Measurements from ENCODE around the gene SLC16A12. TPM values are rescaled to one million over a fixed set of nuclear protein-coding genes. Genes with fewer than 3 reads are reported as not detected.
A peak's percentile ranks its signal among the peaks of the same experiment; 100 is the strongest.
"Not testable (repeated sequence)": the region's sequence is repeated elsewhere in the genome, so short reads cannot be mapped to it uniquely, and the experiment has no call there.

SLC16A12 gene
- total RNA-seq, 1 donor from 2014 or later: 0.75 TPM

- TF ChIP-seq, protein P1, sequence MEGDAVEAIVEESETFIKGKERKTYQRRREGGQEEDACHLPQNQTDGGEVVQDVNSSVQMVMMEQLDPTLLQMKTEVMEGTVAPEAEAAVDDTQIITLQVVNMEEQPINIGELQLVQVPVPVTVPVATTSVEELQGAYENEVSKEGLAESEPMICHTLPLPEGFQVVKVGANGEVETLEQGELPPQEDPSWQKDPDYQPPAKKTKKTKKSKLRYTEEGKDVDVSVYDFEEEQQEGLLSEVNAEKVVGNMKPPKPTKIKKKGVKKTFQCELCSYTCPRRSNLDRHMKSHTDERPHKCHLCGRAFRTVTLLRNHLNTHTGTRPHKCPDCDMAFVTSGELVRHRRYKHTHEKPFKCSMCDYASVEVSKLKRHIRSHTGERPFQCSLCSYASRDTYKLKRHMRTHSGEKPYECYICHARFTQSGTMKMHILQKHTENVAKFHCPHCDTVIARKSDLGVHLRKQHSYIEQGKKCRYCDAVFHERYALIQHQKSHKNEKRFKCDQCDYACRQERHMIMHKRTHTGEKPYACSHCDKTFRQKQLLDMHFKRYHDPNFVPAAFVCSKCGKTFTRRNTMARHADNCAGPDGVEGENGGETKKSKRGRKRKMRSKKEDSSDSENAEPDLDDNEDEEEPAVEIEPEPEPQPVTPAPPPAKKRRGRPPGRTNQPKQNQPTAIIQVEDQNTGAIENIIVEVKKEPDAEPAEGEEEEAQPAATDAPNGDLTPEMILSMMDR (IDR thresholded peaks at IDR 0.05; ENCODE audit: insufficient read depth, low read length, poor library complexity, severe bottlenecking): no peak
- Histone ChIP-seq H3K36me3 (ENCODE audit: control insufficient read depth, insufficient read depth, low read length) (no peaks in the 10 kb centered on the region), H3K27me3 (ENCODE audit: control insufficient read depth, insufficient read depth, low read length) (no peaks in the 10 kb centered on the region), H3K4me3 (ENCODE audit: low read depth, low read length) (no peak overlapping the region)
- DNase-seq (ENCODE audit: low read depth): no peak
Measured at GRCh38 chr10:89393898-89394297, 141.5 kb downstream of the SLC16A12 start.

DNA sequence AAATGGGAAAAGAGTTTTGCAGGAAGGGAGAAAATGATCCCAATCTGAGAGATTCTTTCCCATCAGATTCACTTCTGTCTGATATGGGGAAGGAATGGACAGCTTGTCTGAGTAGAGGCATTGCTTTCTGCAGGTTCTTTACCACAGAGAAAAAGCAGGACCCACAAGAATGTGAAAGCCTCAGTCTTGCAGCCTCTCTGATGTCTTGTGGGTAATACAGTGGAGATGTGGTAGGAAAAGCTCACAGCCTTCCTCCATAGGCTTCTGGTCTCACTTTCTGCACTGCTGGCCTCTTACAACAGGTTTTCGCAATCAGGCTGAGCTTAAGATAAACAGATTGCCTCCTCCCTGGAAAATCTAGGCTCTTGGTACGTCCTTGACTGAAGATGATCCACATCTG lies 142.4 kb downstream of the SLC16A12 start:
- no peaks in the 10 kb centered on the region for H3K27me3 ChIP-seq (ENCODE audit: control insufficient read depth, insufficient read depth, low read length)
- peak overlapping the region; percentile 51 for H3K4me3 ChIP-seq (ENCODE audit: low read depth, low read length)
- TF ChIP-seq, protein P1 (IDR thresholded peaks at IDR 0.05; ENCODE audit: insufficient read depth, low read length, poor library complexity, severe bottlenecking): no peak
- DNase-seq (ENCODE audit: low read depth): peak; percentile 67
- H3K36me3 ChIP-seq (ENCODE audit: control insufficient read depth, insufficient read depth, low read length): no peaks in the 10 kb centered on the region

DNA sequence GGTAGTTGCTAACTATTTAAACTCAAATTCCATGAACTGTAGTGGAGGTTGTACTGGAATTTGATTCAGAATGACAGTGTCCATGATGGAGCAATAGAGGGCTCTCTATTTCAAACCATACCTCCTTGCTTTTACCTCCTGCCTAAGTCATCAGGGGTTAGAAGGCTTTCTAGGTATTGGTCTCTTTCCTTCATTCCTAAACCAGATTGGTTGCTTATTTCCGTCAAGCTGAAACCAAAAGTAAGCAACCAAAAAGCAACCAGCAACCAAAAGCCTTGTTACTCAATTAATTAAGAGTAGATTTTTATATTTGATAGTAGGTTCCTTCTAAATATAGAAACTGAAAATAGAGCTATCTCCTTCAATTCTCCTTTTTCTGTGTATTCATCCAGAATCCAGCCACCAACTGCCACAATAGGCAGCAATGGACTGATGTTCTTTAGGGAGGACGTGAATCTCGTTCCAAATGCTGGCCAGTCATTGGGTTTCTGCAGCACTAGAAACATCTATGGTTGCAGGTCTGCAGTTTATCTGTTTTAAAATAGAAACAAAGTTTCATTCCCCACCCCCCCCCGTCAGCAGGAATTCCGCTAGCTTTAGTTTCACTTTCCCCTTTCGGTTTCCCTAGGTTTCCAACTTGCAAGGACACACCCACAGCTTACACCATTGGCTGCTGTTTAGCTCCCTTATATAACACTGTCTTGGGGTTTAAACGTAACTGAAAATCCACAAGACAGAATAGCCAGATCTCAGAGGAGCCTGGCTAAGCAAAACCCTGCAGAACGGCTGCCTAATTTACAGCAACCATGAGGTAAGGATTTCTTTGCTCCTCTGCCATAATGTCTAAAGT lies 143.3 kb downstream of the SLC16A12 start, which contains the start of gene IFIT1:
IFIT1 (plus strand) TSS at position 717 of the 850 bp plus-strand sequence; CDS start at position 807, 90 bp downstream.
- H3K36me3 ChIP-seq (ENCODE audit: control insufficient read depth, insufficient read depth, low read length): no peaks in the 10 kb centered on the region
- TF ChIP-seq, protein P1 (IDR thresholded peaks at IDR 0.05; ENCODE audit: insufficient read depth, low read length, poor library complexity, severe bottlenecking): no peak
- H3K4me3 ChIP-seq (ENCODE audit: low read depth, low read length): peak within 1 kb of the TSS; percentile 51
- H3K27me3 ChIP-seq (ENCODE audit: control insufficient read depth, insufficient read depth, low read length): no peaks in the 10 kb centered on the region
- peak; percentile 89 for DNase-seq (ENCODE audit: low read depth)

DNA sequence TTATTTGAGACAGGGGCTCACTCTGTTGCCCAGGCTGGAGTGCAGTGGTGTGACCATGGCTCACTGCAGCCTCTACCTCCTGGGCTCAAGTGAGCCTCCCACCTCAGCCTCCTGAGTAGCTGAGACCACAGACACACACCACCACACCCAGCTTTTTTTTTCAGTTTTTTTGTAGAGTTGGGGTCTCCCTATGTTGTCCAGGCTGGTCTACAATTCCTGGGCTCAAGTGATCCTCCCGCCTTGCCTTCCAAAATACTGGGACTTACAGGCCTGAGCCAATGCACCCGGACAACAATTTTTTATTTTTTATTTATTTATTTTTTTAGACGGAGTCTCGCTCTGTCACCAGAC lies 144.2 kb downstream of the SLC16A12 start:
- H3K4me3 ChIP-seq (ENCODE audit: low read depth, low read length); H3K36me3 ChIP-seq (ENCODE audit: control insufficient read depth, insufficient read depth, low read length); H3K27me3 ChIP-seq (ENCODE audit: control insufficient read depth, insufficient read depth, low read length); DNase-seq (ENCODE audit: low read depth): not testable (repeated sequence)

DNA sequence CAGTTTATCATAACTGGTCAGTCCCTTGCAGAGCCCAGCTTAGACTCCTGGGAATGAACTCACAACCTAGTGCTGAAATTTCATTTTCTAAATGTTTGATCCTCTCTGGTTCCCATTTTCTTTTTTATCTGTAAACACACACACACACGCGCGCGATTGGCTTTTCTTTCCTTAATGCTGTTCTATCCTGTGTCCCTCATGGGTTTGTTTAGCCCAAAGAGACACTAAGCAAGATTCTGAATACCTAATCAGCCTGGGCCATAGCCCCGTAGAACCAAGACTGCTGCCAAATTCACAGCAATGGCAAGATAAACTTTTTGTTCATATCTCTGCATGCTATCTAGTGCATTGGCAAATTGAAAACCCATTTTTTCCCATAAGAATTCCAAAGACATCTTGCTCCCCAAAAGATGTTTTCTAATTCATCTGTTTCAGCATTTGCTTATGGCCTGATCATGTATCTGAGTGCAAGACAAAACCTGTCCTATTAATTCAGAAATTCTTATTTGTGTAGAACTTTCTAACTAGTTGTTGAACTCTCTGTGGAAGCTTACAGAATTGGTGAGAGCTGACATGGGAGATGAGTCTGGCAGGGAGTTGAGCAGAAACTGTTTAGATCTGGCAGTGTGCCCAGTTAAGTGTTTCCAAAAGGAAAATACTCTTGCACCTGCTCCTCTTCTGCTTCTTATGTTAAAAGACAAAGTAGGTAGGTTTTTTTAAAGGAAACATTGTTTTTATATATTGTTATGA lies 144.7 kb downstream of the SLC16A12 start:
- no peak for DNase-seq (ENCODE audit: low read depth)
- TF ChIP-seq, protein P1 (IDR thresholded peaks at IDR 0.05; ENCODE audit: insufficient read depth, low read length, poor library complexity, severe bottlenecking): no peak
- Histone ChIP-seq H3K4me3 (ENCODE audit: low read depth, low read length) (no peak overlapping the region), H3K36me3 (ENCODE audit: control insufficient read depth, insufficient read depth, low read length) (no peaks in the 10 kb centered on the region), H3K27me3 (ENCODE audit: control insufficient read depth, insufficient read depth, low read length) (no peaks in the 10 kb centered on the region)

GRCh38 chr10:89389254-89389653 lies 146.1 kb downstream of the SLC16A12 start:
- TF ChIP-seq, protein P1 (IDR thresholded peaks at IDR 0.05; ENCODE audit: insufficient read depth, low read length, poor library complexity, severe bottlenecking): peak; percentile 46
- Histone ChIP-seq H3K4me3 (ENCODE audit: low read depth, low read length) (no peak overlapping the region), H3K36me3 (ENCODE audit: control insufficient read depth, insufficient read depth, low read length) (no peaks in the 10 kb centered on the region), H3K27me3 (ENCODE audit: control insufficient read depth, insufficient read depth, low read length) (no peaks in the 10 kb centered on the region)
- no peak for DNase-seq (ENCODE audit: low read depth)

Data from kidney epithelial cell (primary cell).